G401.6 (cell line): ENCODE results near the gene TXN2.

ENCODE experiments used
- FAIRE-seq: peaks from 2 replicates; lab custom pipeline; 2012; peaks lifted over from hg19 to GRCh38; lab: Jason Lieb, UNC

Gene TXN2

GRCh38 chr22:36486619-36487384 lies 5.4 kb upstream of the TXN2 start:
- FAIRE-seq, result peak; percentile 91

GRCh38 chr22:36480941-36481392 lies 473 bp downstream of the TXN2 start:
- no peak for FAIRE-seq

GRCh38 chr22:36478966-36479365 lies 2.5 kb downstream of the TXN2 start:
- FAIRE-seq, result no peak

- FAIRE-seq, result no peak
Measured at GRCh38 chr22:36475341-36475740, 6.1 kb downstream of the TXN2 start.

GRCh38 chr22:36472689-36473088 lies 8.8 kb downstream of the TXN2 start:
- FAIRE-seq, result no peak

GRCh38 chr22:36471341-36471821 lies 10.1 kb downstream of the TXN2 start:
- FAIRE-seq, result no peak

GRCh38 chr22:36470994-36471331 lies 10.5 kb downstream of the TXN2 start:
- no peak for FAIRE-seq

GRCh38 chr22:36470162-36470993 lies 11.1 kb downstream of the TXN2 start:
- FAIRE-seq, result peak; percentile 94

GRCh38 chr22:36469094-36469710 lies 12.2 kb downstream of the TXN2 start:
- FAIRE-seq, result no peak

GRCh38 chr22:36467946-36468345 lies 13.5 kb downstream of the TXN2 start:
- FAIRE-seq, result no peak

- FAIRE-seq, result no peak
Measured at GRCh38 chr22:36467042-36467810, 14.2 kb downstream of the TXN2 start.

GRCh38 chr22:36466258-36466657 lies 15.2 kb downstream of the TXN2 start:
- no peak for FAIRE-seq

- no peak for FAIRE-seq
Measured at GRCh38 chr22:36465232-36466021, 16.0 kb downstream of the TXN2 start.

GRCh38 chr22:36464715-36465231 lies 16.7 kb downstream of the TXN2 start:
- FAIRE-seq, result no peak

- FAIRE-seq, result no peak
Measured at GRCh38 chr22:36463783-36464184, 17.7 kb downstream of the TXN2 start.

- peak; percentile 76 for FAIRE-seq
Measured at GRCh38 chr22:36461665-36462649, 19.5 kb downstream of the TXN2 start.

GRCh38 chr22:36460202-36460601 lies 21.2 kb downstream of the TXN2 start:
- no peak for FAIRE-seq

GRCh38 chr22:36457688-36458450 lies 23.6 kb downstream of the TXN2 start:
- FAIRE-seq, result no peak

- no peak for FAIRE-seq
Measured at GRCh38 chr22:36456464-36456845, 25.0 kb downstream of the TXN2 start.
